HEK293 (cell line): ENCODE data around the gene CRYBB2.
"Not testable (repeated sequence)": the region's sequence is repeated elsewhere in the genome, so short reads cannot be mapped to it uniquely, and the experiment has no call there.

Experiments used
- CTCF ChIA-PET: fragments of 350-600 bp; formaldehyde crosslinking; extraction: SDS; loops from one replicate; lab custom pipeline; 2021; ENCODE audit warnings: antibody characterized with exemption; lab: Yijun Ruan, JAX
- POLR2A ChIA-PET: fragments of 300-600 bp; formaldehyde crosslinking; extraction: SDS; loops from one replicate; lab custom pipeline; 2020; ENCODE audit warnings: antibody characterized with exemption, inconsistent platforms; lab: Yijun Ruan, JAX
- H3K27ac ChIP-seq: fragments of 200-500 bp; sonication (Bioruptor generic); 2 replicates; pipeline ENCODE4 v1.5.1; 2014; ENCODE audit warnings: low read depth, low read length, control low read depth, inconsistent platforms; ENCODE audit errors: extremely low read depth
- H3K36me3 ChIP-seq, 2 experiments: fragments of 200-500 bp in 1 of 2; sonication (Bioruptor generic) in 1 of 2; 1 replicate in 1 of 2; 2 replicates in 1 of 2; pipeline ENCODE4 v1.5.1; 2014 to 2017; ENCODE audit warnings: inconsistent platforms in 2 of 2, low read length in 2 of 2; ENCODE audit not compliant: control insufficient read depth in 2 of 2, insufficient read depth in 1 of 2
- H3K4me1 ChIP-seq: fragments of 200-500 bp; sonication (Bioruptor generic); 2 replicates; pipeline ENCODE4 v1.5.1; 2014; ENCODE audit warnings: mild to moderate bottlenecking, low read length, inconsistent platforms; ENCODE audit not compliant: control insufficient read depth, insufficient read depth
- H3K4me3 ChIP-seq: 2 replicates; pipeline ENCODE4 v1.5.1; 2011; ENCODE audit warnings: low read depth, mild to moderate bottlenecking, control low read depth, low read length, moderate library complexity
- H3K9me3 ChIP-seq: fragments of 200-500 bp; sonication (Bioruptor generic); 2 replicates; pipeline ENCODE4 v1.5.1; 2014; ENCODE audit warnings: low read depth, low read length, inconsistent platforms; ENCODE audit not compliant: control insufficient read depth, insufficient read depth
- CTCF ChIP-seq: fragments of 450-650 bp; formaldehyde crosslinking; IDR thresholded peaks from 2 replicates; pipeline ENCODE4 v1.5.1; 2016; ENCODE audit warnings: missing biosample characterization, missing genetic modification characterization
- EGR2 ChIP-seq: fragments of 450-650 bp; formaldehyde crosslinking; IDR thresholded peaks from 2 replicates; pipeline ENCODE4 v1.5.1; 2016; ENCODE audit warnings: low read depth, missing biosample characterization, missing genetic modification characterization
- KLF1 ChIP-seq: fragments of 450-650 bp; formaldehyde crosslinking; IDR thresholded peaks from 2 replicates; pipeline ENCODE4 v1.5.1; 2016; ENCODE audit warnings: missing biosample characterization, missing genetic modification characterization
- PRDM1 ChIP-seq: fragments of 450-650 bp; formaldehyde crosslinking; IDR thresholded peaks from 2 replicates; pipeline ENCODE4; 2016; ENCODE audit warnings: missing biosample characterization, missing genetic modification characterization
- PRDM10 ChIP-seq: fragments of 450-650 bp; formaldehyde crosslinking; IDR thresholded peaks from 2 replicates; pipeline ENCODE4 v1.5.1; 2016; ENCODE audit warnings: missing biosample characterization, missing genetic modification characterization
- REPIN1 ChIP-seq: fragments of 450-650 bp; formaldehyde crosslinking; IDR thresholded peaks from 2 replicates; pipeline ENCODE4 v1.5.1; 2017; ENCODE audit warnings: missing biosample characterization, missing genetic modification characterization, low read depth
- SCRT1 ChIP-seq: fragments of 450-650 bp; formaldehyde crosslinking; IDR thresholded peaks from 2 replicates; pipeline ENCODE4 v1.5.1; 2016; ENCODE audit warnings: missing biosample characterization, missing genetic modification characterization, borderline replicate concordance
- SP3 ChIP-seq: fragments of 450-650 bp; formaldehyde crosslinking; IDR thresholded peaks from 2 replicates; pipeline ENCODE4 v1.5.1; 2016; ENCODE audit warnings: missing biosample characterization, missing genetic modification characterization
- ZFP41 ChIP-seq: fragments of 450-650 bp; formaldehyde crosslinking; IDR thresholded peaks from 2 replicates; pipeline ENCODE4 v1.5.1; 2016; ENCODE audit warnings: missing biosample characterization, missing genetic modification characterization, borderline replicate concordance
- ZFP69B ChIP-seq: fragments of 450-650 bp; formaldehyde crosslinking; IDR thresholded peaks from 2 replicates; pipeline ENCODE4 v1.5.1; 2016; ENCODE audit warnings: missing biosample characterization, missing genetic modification characterization
- ZNF133 ChIP-seq: fragments of 450-650 bp; formaldehyde crosslinking; IDR thresholded peaks from 2 replicates; pipeline ENCODE4 v1.5.1; 2016; ENCODE audit warnings: missing biosample characterization, missing genetic modification characterization
- ZNF140 ChIP-seq: fragments of 450-650 bp; formaldehyde crosslinking; IDR thresholded peaks from 2 replicates; pipeline ENCODE4 v1.5.1; 2016; ENCODE audit warnings: missing biosample characterization, missing genetic modification characterization
- ZNF19 ChIP-seq: fragments of 450-650 bp; formaldehyde crosslinking; IDR thresholded peaks from 2 replicates; pipeline ENCODE4; 2016; ENCODE audit warnings: missing biosample characterization, missing genetic modification characterization, low read depth
- ZNF214 ChIP-seq: fragments of 450-650 bp; formaldehyde crosslinking; IDR thresholded peaks from 2 replicates; pipeline ENCODE4 v1.5.1; 2017; ENCODE audit warnings: missing biosample characterization, mild to moderate bottlenecking, missing genetic modification characterization, borderline replicate concordance
- ZNF221 ChIP-seq: fragments of 450-650 bp; formaldehyde crosslinking; IDR thresholded peaks from 2 replicates; pipeline ENCODE4 v1.5.1; 2017; ENCODE audit warnings: missing biosample characterization, missing genetic modification characterization, borderline replicate concordance
- ZNF311 ChIP-seq: fragments of 450-650 bp; formaldehyde crosslinking; IDR thresholded peaks from 2 replicates; pipeline ENCODE4 v1.5.1; 2017; ENCODE audit warnings: missing biosample characterization, missing genetic modification characterization, borderline replicate concordance
- ZNF341 ChIP-seq: fragments of 450-650 bp; formaldehyde crosslinking; IDR thresholded peaks from 2 replicates; pipeline ENCODE4; 2016; ENCODE audit warnings: low read depth, missing biosample characterization, missing genetic modification characterization
- ZNF350 ChIP-seq: fragments of 450-650 bp; formaldehyde crosslinking; IDR thresholded peaks from 2 replicates; pipeline ENCODE4 v1.5.0; 2017; ENCODE audit warnings: missing biosample characterization, mild to moderate bottlenecking, missing genetic modification characterization
- ZNF423 ChIP-seq: fragments of 450-650 bp; formaldehyde crosslinking; IDR thresholded peaks from 2 replicates; pipeline ENCODE4 v1.5.1; 2016; ENCODE audit warnings: missing biosample characterization, missing genetic modification characterization
- ZNF433 ChIP-seq: fragments of 450-650 bp; formaldehyde crosslinking; IDR thresholded peaks from 2 replicates; pipeline ENCODE4 v1.5.1; 2016; ENCODE audit warnings: missing biosample characterization, missing genetic modification characterization, low read depth
- ZNF501 ChIP-seq: fragments of 450-650 bp; formaldehyde crosslinking; IDR thresholded peaks from 2 replicates; pipeline ENCODE4 v1.5.1; 2016; ENCODE audit warnings: missing biosample characterization, missing genetic modification characterization
- ZNF555 ChIP-seq: fragments of 450-650 bp; formaldehyde crosslinking; conservative IDR thresholded peaks from 2 replicates; pipeline ENCODE4 v1.5.1; 2017; ENCODE audit warnings: missing biosample characterization, mild to moderate bottlenecking, missing genetic modification characterization, inconsistent platforms
- ZNF580 ChIP-seq: fragments of 450-650 bp; formaldehyde crosslinking; IDR thresholded peaks from 2 replicates; pipeline ENCODE4 v1.5.1; 2016; ENCODE audit warnings: missing biosample characterization, missing genetic modification characterization
- ZNF585B ChIP-seq: fragments of 450-650 bp; formaldehyde crosslinking; IDR thresholded peaks from 2 replicates; pipeline ENCODE4 v1.5.1; 2016; ENCODE audit warnings: missing biosample characterization, missing genetic modification characterization
- ZNF600 ChIP-seq: fragments of 450-650 bp; formaldehyde crosslinking; IDR thresholded peaks from 2 replicates; pipeline ENCODE4 v1.5.1; 2016; ENCODE audit warnings: missing biosample characterization, missing genetic modification characterization
- ZNF624 ChIP-seq: fragments of 450-650 bp; formaldehyde crosslinking; IDR thresholded peaks from 2 replicates; pipeline ENCODE4 v1.5.1; 2017; ENCODE audit warnings: missing biosample characterization, missing genetic modification characterization
- ZNF654 ChIP-seq: fragments of 450-650 bp; formaldehyde crosslinking; IDR thresholded peaks from 2 replicates; pipeline ENCODE4 v1.5.1; 2016; ENCODE audit warnings: low read depth, missing biosample characterization, missing genetic modification characterization
- ZNF660 ChIP-seq: fragments of 450-650 bp; IDR thresholded peaks from 2 replicates; pipeline ENCODE4 v1.5.1; 2018; ENCODE audit warnings: missing biosample characterization, mild to moderate bottlenecking, missing genetic modification characterization
- ZNF777 ChIP-seq: fragments of 450-650 bp; formaldehyde crosslinking; IDR thresholded peaks from 2 replicates; pipeline ENCODE4 v1.5.1; 2017; ENCODE audit warnings: missing biosample characterization, missing genetic modification characterization, borderline replicate concordance
- ZSCAN30 ChIP-seq: fragments of 450-650 bp; IDR thresholded peaks from 2 replicates; pipeline ENCODE4 v1.5.1; 2018; ENCODE audit warnings: missing biosample characterization, mild to moderate bottlenecking, missing genetic modification characterization, moderate library complexity
- ZSCAN4 ChIP-seq: fragments of 450-650 bp; formaldehyde crosslinking; IDR thresholded peaks from 2 replicates; pipeline ENCODE4 v1.5.1; 2017; ENCODE audit warnings: missing biosample characterization, missing genetic modification characterization

CRYBB2 gene

GRCh38 chr22:25202290-25202921, 17.0 kb upstream of the CRYBB2 start (continued):
- TF ChIP-seq ZNF580 (tag by site-specific recombination): no peak
- TF ChIP-seq ZNF433: no peak
- no peak for TF ChIP-seq SCRT1
- peak; percentile 85 for TF ChIP-seq ZNF654 (tag by site-specific recombination)
- peak; percentile 55; the same call in 1 of the 2 replicates for TF ChIP-seq ZNF660 (tag by site-specific recombination)
- TF ChIP-seq ZFP41 (tag by site-specific recombination): no peak
- no peak for TF ChIP-seq ZNF311 (tag by site-specific recombination)
- no peak for TF ChIP-seq ZNF555 (tag by site-specific recombination)
- TF ChIP-seq ZNF777: no peak
- no peak for TF ChIP-seq EGR2 (tag by site-specific recombination)
- TF ChIP-seq ZSCAN30 (tag by site-specific recombination): no peak
- no peak for TF ChIP-seq ZNF221 (tag by site-specific recombination)

- Histone ChIP-seq H3K9me3 (no peaks in the 10 kb centered on the region), H3K4me1 (no peaks in the 10 kb centered on the region), H3K27ac (no peak overlapping the region), H3K36me3 (no peaks in the 10 kb centered on the region), H3K4me3 (no peak overlapping the region)
- TF ChIP-seq ZNF341 (tag by site-specific recombination) (no peak), ZNF133 (tag by site-specific recombination) (no peak), REPIN1 (tag by site-specific recombination) (no peak), ZNF585B (tag by site-specific recombination) (no peak), ZNF19 (tag by site-specific recombination) (no peak), CTCF (tag by site-specific recombination) (no peak), ZNF600 (tag by site-specific recombination) (no peak), PRDM10 (tag by site-specific recombination) (no peak), ZSCAN4 (tag by site-specific recombination) (no peak), ZNF214 (tag by site-specific recombination) (no peak), ZNF624 (tag by site-specific recombination) (no peak), KLF1 (no peak), ZNF423 (no peak), PRDM1 (tag by site-specific recombination) (no peak), ZNF140 (tag by site-specific recombination) (no peak), ZNF501 (tag by site-specific recombination) (no peak), ZNF350 (tag by site-specific recombination) (no peak), ZFP69B (tag by site-specific recombination) (no peak), SP3 (tag by site-specific recombination) (no peak)
- ChIA-PET CTCF (interaction anchor here (0.5 to 4.1 kb wide), 24 partner anchors 9 to 619 kb away, joined by 3 to 36 read pairs (median 6); no protein-coding TSS in a partner anchor), POLR2A (no interaction called here)
Observed at GRCh38 chr22:25203082-25203481, 16.4 kb upstream of the CRYBB2 start.

GRCh38 chr22:25204547-25204946, 14.9 kb upstream of the CRYBB2 start:
- CTCF ChIA-PET: interaction anchor here (0.7 to 4.1 kb wide), 4 partner anchors 11 to 129 kb away, joined by 3 to 36 read pairs (median 6); no protein-coding TSS in a partner anchor
- H3K27ac ChIP-seq, POLR2A ChIA-PET: not testable (repeated sequence)

More at GRCh38 chr22:25204547-25204946, 14.9 kb upstream of the CRYBB2 start:
- not testable (repeated sequence) for H3K4me3 ChIP-seq, H3K4me1 ChIP-seq, H3K36me3 ChIP-seq, H3K9me3 ChIP-seq
